HG03354 (cell line): ENCODE data around the gene LONP1.

ENCODE experiments used
- ATAC-seq: cut with Tn5 transposase; IDR thresholded peaks from one replicate; pipeline ENCODE4 v1.9.1; 2021; ENCODE audit warnings: mild to moderate bottlenecking; ENCODE audit not compliant: unreplicated experiment, poor library complexity, severe bottlenecking

Gene LONP1

GRCh38 chr19:5661483-5661882, 58.5 kb downstream of the LONP1 start:
- no peak for ATAC-seq

DNA sequence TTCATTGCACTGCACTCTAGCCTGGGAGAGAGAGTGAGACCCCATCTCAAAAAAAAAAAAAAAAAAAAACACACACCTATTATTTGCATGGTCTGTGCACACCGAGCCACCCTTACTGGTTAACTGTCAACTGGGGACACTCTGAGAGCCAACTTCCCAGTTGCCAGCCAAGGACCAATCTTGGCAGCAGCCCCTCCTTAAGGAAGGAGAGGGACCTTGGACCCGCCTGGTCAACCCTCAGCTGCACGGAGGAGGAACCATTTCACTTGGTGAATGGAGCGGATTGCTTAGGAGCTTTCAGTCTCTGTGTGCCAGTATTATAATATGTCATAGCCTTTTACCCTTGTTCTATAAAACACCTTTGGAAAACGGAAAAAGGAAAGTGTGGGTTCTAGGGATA, 64.5 kb downstream of the LONP1 start:
- no peak for ATAC-seq

GRCh38 chr19:5654931-5655330, 65.0 kb downstream of the LONP1 start:
- ATAC-seq: no peak

DNA sequence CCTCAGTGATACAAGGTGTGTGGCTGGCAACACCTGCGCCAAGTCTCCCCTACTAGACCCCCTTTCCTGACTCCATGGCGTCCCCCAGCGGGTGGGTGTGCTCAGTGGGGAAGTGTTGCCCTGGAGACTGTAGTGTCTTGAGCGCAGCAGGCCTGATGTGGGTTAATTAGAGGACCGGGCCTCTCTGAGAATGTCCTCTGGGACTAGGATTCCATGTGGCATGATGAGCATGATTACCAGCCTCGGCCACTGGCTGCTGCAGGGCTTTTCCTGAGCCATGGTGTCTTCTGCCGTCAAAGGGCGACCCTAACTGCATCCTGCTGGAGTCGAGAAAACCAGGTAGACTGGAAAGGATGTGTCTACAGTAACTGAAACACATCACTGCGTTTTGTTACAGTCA, 67.7 kb downstream of the LONP1 start:
- no peak for ATAC-seq

- ATAC-seq: no peak
Observed at GRCh38 chr19:5651361-5651760, 68.6 kb downstream of the LONP1 start.

- ATAC-seq: no peak
Observed at GRCh38 chr19:5648464-5648863, 71.5 kb downstream of the LONP1 start.

DNA sequence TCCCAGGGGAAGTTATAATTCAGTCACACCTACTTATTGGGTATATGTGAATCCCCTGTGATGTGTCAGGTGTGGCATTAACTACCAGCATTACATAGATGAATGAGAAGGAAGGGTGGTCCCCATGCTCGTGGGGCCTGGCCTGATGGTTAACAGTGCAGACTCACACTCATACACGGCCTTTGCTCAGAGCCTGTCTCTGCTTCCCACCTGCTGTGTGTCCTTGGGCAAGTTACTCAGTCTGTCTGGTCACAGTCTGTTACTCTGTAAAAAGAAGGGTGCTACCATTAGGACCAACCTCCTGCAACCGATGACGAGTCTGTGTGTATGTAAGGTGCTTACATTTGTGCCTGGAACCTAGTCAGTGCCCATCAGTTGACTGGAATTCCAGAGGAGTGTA, 73.2 kb downstream of the LONP1 start:
- ATAC-seq: no peak

- ATAC-seq: no peak
Observed at GRCh38 chr19:5645409-5645808, 74.5 kb downstream of the LONP1 start.

DNA sequence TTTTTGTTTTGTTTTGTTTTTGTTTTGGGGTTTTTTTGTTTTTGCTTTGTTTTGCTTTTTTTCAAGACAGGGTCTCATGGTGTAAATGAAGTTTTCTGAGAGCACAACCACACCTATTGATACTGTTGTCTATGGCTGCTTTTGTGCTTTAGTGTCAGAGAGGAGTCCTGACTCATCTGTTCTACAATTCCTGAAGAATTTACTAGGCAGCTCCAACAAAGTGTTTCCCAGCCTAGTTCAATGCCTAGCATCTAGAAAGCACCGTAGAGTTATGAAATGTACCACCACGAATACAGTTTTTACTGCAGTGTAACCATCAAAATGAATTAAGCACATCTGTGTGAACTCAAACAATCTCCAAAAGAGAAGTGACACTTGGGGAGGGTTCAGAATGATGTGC, 75.9 kb downstream of the LONP1 start:
- ATAC-seq: no peak

DNA sequence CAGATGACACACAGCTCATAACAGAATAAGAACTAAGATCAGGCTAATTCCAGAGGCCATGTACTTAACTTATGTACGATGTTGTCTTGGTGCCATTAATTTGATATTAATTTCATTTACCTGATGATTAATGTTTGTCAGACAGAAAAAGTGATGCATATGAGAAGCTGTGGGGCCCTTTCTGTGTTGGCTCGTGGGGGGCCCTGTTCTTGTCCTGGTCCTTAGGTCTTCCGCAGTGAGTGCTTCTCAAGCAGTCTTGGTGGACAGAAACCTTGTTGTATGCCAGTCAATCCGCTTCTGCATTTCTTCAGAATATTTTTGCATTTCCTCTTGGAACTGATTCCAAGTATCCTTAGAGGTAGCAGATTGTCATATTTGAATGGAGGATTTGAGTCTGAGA, 76.9 kb downstream of the LONP1 start:
- no peak for ATAC-seq

GRCh38 chr19:5642204-5642603, 77.7 kb downstream of the LONP1 start:
- ATAC-seq: no peak
